Neural cell (in vitro differentiated cells): ENCODE results near the gene OR4D1.
"Not testable (repeated sequence)": the region's sequence is repeated elsewhere in the genome, so short reads cannot be mapped to it uniquely, and the experiment has no call there.

Experiments
- EP300 ChIP-seq: fragments of 450-650 bp; conservative IDR thresholded peaks from 2 replicates; pipeline ENCODE4 v1.6.1; 2014; ENCODE audit warnings: antibody characterized with exemption, mild to moderate bottlenecking, moderate library complexity; ENCODE audit not compliant: poor library complexity, severe bottlenecking
- RAD21 ChIP-seq: fragments of 450-650 bp; conservative IDR thresholded peaks from 2 replicates; pipeline ENCODE4 v1.6.1; 2014; ENCODE audit warnings: antibody characterized with exemption, mild to moderate bottlenecking, moderate library complexity
- TAF1 ChIP-seq: IDR thresholded peaks from 2 replicates; pipeline ENCODE4 v1.6.1; 2012; ENCODE audit warnings: low read depth
- TF ChIP-seq, protein P1 (sequence below): fragments of 450-650 bp; IDR thresholded peaks from 2 replicates; pipeline ENCODE4 v1.5.1; 2014; ENCODE audit warnings: antibody characterized with exemption, mild to moderate bottlenecking, moderate library complexity; ENCODE audit not compliant: poor library complexity, severe bottlenecking

DNA sequence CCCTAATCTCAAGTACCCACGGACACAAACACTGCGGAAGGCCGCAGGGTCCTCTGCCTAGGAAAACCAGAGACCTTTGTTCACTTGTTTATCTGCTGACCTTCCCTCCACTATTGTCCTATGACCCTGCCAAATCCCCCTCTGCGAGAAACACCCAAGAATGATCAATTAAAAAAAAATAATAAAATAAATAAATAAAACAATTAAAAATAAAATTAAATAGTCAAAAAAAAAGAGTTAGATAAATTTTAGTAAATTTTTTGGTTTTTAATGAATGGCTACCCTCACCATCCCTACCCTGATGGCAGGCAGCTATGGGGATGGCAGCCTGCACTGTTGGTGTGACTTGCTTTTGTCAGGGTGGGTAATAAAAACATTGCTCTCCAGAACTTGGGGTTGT, 4.8 kb upstream of the OR4D1 start:
- not testable (repeated sequence) for TF ChIP-seq RAD21, TAF1, EP300
- TF ChIP-seq, protein P1, sequence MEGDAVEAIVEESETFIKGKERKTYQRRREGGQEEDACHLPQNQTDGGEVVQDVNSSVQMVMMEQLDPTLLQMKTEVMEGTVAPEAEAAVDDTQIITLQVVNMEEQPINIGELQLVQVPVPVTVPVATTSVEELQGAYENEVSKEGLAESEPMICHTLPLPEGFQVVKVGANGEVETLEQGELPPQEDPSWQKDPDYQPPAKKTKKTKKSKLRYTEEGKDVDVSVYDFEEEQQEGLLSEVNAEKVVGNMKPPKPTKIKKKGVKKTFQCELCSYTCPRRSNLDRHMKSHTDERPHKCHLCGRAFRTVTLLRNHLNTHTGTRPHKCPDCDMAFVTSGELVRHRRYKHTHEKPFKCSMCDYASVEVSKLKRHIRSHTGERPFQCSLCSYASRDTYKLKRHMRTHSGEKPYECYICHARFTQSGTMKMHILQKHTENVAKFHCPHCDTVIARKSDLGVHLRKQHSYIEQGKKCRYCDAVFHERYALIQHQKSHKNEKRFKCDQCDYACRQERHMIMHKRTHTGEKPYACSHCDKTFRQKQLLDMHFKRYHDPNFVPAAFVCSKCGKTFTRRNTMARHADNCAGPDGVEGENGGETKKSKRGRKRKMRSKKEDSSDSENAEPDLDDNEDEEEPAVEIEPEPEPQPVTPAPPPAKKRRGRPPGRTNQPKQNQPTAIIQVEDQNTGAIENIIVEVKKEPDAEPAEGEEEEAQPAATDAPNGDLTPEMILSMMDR, result not testable (repeated sequence)
